HCT116 (cell line): ENCODE data around the gene SEMA3F. TPM values are rescaled to one million over a fixed set of nuclear protein-coding genes. Genes with fewer than 3 reads are reported as not detected.

Experiments used
- ATAC-seq: fragments of 200-7000 bp; cut with Tn5 transposase; 2 replicates; pipeline ENCODE4 v1.9.1; 2020; ENCODE audit warnings: mild to moderate bottlenecking, moderate library complexity
- BruUV-seq: library from RNA; stranded (reverse); fragments of 400-500 nt; replicated peaks from 2 replicates; lab custom pipeline; 2021; lab: Mats Ljungman, UMichigan
- CTCF ChIA-PET: fragments of 300-600 bp; sonication (Branson Sonifier 250); formaldehyde crosslinking; loops from one replicate; lab custom pipeline; 2021; ENCODE audit warnings: antibody characterized with exemption; lab: Charles Lee
- POLR2A ChIA-PET: fragments of 300-600, 350-600 bp; sonication (Branson Sonifier 250); formaldehyde crosslinking; loops from one replicate; lab custom pipeline; 2021; ENCODE audit warnings: antibody characterized with exemption; lab: Charles Lee
- RAD21 ChIA-PET, 2 experiments: fragments of 300-600 bp; sonication (Branson Sonifier 250); formaldehyde crosslinking; loops; one replicate each; lab custom pipeline; 2023; ENCODE audit warnings: low total read pairs in 2 of 2; ENCODE audit not compliant: uncharacterized antibody in 2 of 2, unreplicated experiment in 2 of 2, low non-redundant PET in 1 of 2; lab: Charles Lee
- DNase-seq: peaks from one replicate; pipeline ENCODE4 v3.0.0-alpha.2; 2010; ENCODE audit warnings: low read depth, low spot score
- H2AFZ ChIP-seq: fragments of 200-600 bp; shearing (Covaris generic), sonication (generic); 2 replicates; pipeline ENCODE4 v1.6.1; 2017; ENCODE audit warnings: low read depth, mixed run types, mixed read lengths, antibody characterized with exemption, low read length; ENCODE audit not compliant: poor library complexity, severe bottlenecking
- H3K27ac ChIP-seq: 2 replicates; pipeline ENCODE4 v1.5.1; 2012; ENCODE audit warnings: low read depth, low read length
- H3K27me3 ChIP-seq: fragments of 200-600 bp; sonication (generic); 2 replicates; pipeline ENCODE4 v1.6.1; 2016; ENCODE audit warnings: mixed run types, low read length, mixed read lengths; ENCODE audit not compliant: insufficient read depth
- H3K36me3 ChIP-seq, 2 experiments: fragments of 200-500 bp in 1 of 2; fragments of 200-600 bp in 1 of 2; sonication (Bioruptor generic) in 1 of 2; sonication (generic) in 1 of 2; 2 replicates each; pipeline versions ENCODE4 v1.5.1 to v1.6.1; 2014 to 2016; ENCODE audit warnings: low read length in 2 of 2, inconsistent platforms in 1 of 2, mixed read lengths in 1 of 2, mixed run types in 1 of 2; ENCODE audit not compliant: insufficient read depth in 2 of 2, control insufficient read depth in 1 of 2
- H3K4me1 ChIP-seq, 2 experiments: fragments of 200-600 bp in 1 of 2; sonication (generic) in 1 of 2; 2 replicates each; pipeline versions ENCODE4 v1.5.1 to v1.6.1; 2012 to 2017; ENCODE audit warnings: low read length in 2 of 2, inconsistent platforms in 1 of 2, mild to moderate bottlenecking in 1 of 2, mixed read lengths in 1 of 2, mixed run types in 1 of 2, moderate library complexity in 1 of 2; ENCODE audit not compliant: insufficient read depth in 2 of 2, control insufficient read depth in 1 of 2
- H3K4me2 ChIP-seq: fragments of 200-600 bp; sonication (generic); 2 replicates; pipeline ENCODE4 v1.6.1; 2017; ENCODE audit warnings: mixed run types, low read length, mixed read lengths
- H3K4me3 ChIP-seq, 2 experiments: fragments of 200-600 bp in 1 of 2; sonication (generic) in 1 of 2; replicated peaks in 1 of 2; 2 replicates each; pipeline ENCODE4 v1.5.1; 2011 to 2016; ENCODE audit warnings: low read length in 2 of 2, control low read depth in 1 of 2, low read depth in 1 of 2, mild to moderate bottlenecking in 1 of 2, mixed read lengths in 1 of 2, mixed run types in 1 of 2
- H3K79me2 ChIP-seq: fragments of 200-600 bp; sonication (generic); 2 replicates; pipeline ENCODE4 v1.6.1; 2017; ENCODE audit warnings: mild to moderate bottlenecking, mixed run types, low read length, moderate library complexity, mixed read lengths; ENCODE audit not compliant: insufficient read depth
- H3K9ac ChIP-seq: fragments of 200-600 bp; sonication (generic); 2 replicates; pipeline ENCODE4 v1.6.1; 2016; ENCODE audit warnings: low read length, mixed read lengths
- H3K9me2 ChIP-seq: fragments of 200-600 bp; sonication (generic), shearing (Covaris generic); 2 replicates; pipeline ENCODE4 v1.6.1; 2017; ENCODE audit warnings: mixed run types, mild to moderate bottlenecking, moderate library complexity; ENCODE audit not compliant: insufficient read depth
- H3K9me3 ChIP-seq, 2 experiments: fragments of 200-500 bp in 1 of 2; fragments of 200-600 bp in 1 of 2; sonication (Bioruptor generic) in 1 of 2; sonication (generic) in 1 of 2; 2 replicates each; pipeline ENCODE4 v1.6.1; 2014 to 2017; ENCODE audit warnings: low read length in 2 of 2, mixed read lengths in 2 of 2, inconsistent platforms in 1 of 2, low read depth in 1 of 2, mild to moderate bottlenecking in 1 of 2, mixed run types in 1 of 2, moderate library complexity in 1 of 2; ENCODE audit not compliant: control insufficient read depth in 1 of 2, insufficient read depth in 1 of 2
- H4K20me1 ChIP-seq: fragments of 200-600 bp; sonication (generic), shearing (Covaris generic); 2 replicates; pipeline ENCODE4 v1.6.1; 2017; ENCODE audit warnings: mixed run types, mild to moderate bottlenecking, moderate library complexity; ENCODE audit not compliant: insufficient read depth
- EGR1 ChIP-seq: IDR thresholded peaks from 2 replicates; pipeline ENCODE4 v1.6.1; 2012; ENCODE audit warnings: low read depth
- ELF1 ChIP-seq: IDR thresholded peaks from 2 replicates; pipeline ENCODE4 v1.6.1; 2012; ENCODE audit warnings: low read depth, borderline replicate concordance
- FOSL1 ChIP-seq: IDR thresholded peaks from 2 replicates; pipeline ENCODE4 v1.6.1; 2012; ENCODE audit warnings: low read depth
- JUND ChIP-seq: IDR thresholded peaks from 2 replicates; pipeline ENCODE4 v1.6.1; 2012
- POLR2AphosphoS5 ChIP-seq: IDR thresholded peaks from 2 replicates; pipeline ENCODE4 v1.6.1; 2011; ENCODE audit warnings: mild to moderate bottlenecking, low read depth, low read length, moderate library complexity
- SRF ChIP-seq: IDR thresholded peaks from 2 replicates; pipeline ENCODE4 v1.6.1; 2012; ENCODE audit warnings: low read depth
- YY1 ChIP-seq: IDR thresholded peaks from 2 replicates; pipeline ENCODE4 v1.6.1; 2011; ENCODE audit warnings: low read length, low read depth, moderate library complexity, mild to moderate bottlenecking; ENCODE audit not compliant: insufficient replicate concordance; ENCODE audit errors: extremely low read depth
- ZFX ChIP-seq: fragments of 450-650 bp; IDR thresholded peaks from 2 replicates; pipeline ENCODE4 v1.6.1; 2017
- intact Hi-C: fragments of 100-400 bp; cut with micrococcal nuclease; formaldehyde crosslinking; loops from 2 replicates; pipeline ENCODE4 v1.10.0; 2022
- total RNA-seq: library from RNA; stranded (reverse); gene quantifications from one replicate; pipeline ENCODE4 v1.2.1, GENCODE V29; 2021; ENCODE audit not compliant: unreplicated experiment
- TF ChIP-seq, protein P1 (sequence below): IDR thresholded peaks from 2 replicates; pipeline ENCODE4 v1.6.1; 2011; ENCODE audit warnings: mild to moderate bottlenecking, low read length, moderate library complexity; ENCODE audit not compliant: insufficient replicate concordance; ENCODE audit errors: extremely low read depth
- TF ChIP-seq, protein P2 (sequence below): IDR thresholded peaks from 2 replicates; pipeline ENCODE4 v1.6.1; 2012; ENCODE audit warnings: low read depth
- TF ChIP-seq, protein P3 (sequence below): IDR thresholded peaks from 2 replicates; pipeline ENCODE4 v1.6.1; 2012

The SEMA3F gene
- total RNA-seq, 1 experiment from 2014 or later, result 15.7 TPM

DNA sequence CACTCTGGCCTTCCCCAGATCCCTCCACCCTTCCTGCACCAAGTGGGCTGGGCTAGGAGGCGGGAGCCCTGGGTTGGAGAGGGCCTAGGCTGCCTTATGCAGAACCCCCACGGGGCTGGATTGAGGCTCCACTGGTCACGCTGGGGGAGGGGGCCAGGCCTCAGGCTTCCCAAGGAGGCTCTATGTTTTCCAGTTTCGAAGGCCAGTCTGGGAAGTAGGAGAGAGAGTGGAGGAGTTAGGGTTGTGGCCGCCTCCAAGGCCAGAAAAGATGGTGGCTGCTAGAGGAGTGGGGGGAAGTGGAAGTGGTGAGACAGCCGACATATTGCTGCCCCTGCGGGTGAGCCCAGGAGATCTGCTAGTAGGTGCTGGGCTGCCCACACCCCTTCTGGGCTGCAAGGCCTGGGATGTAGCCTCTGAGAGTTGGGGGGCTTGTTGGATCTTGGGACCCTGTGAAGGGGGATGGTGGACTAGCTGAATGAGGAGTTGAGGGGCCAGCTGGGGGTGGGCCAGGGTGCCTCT is 82.1 kb downstream of the SEMA3F start (continued):
- TF ChIP-seq, protein P1, sequence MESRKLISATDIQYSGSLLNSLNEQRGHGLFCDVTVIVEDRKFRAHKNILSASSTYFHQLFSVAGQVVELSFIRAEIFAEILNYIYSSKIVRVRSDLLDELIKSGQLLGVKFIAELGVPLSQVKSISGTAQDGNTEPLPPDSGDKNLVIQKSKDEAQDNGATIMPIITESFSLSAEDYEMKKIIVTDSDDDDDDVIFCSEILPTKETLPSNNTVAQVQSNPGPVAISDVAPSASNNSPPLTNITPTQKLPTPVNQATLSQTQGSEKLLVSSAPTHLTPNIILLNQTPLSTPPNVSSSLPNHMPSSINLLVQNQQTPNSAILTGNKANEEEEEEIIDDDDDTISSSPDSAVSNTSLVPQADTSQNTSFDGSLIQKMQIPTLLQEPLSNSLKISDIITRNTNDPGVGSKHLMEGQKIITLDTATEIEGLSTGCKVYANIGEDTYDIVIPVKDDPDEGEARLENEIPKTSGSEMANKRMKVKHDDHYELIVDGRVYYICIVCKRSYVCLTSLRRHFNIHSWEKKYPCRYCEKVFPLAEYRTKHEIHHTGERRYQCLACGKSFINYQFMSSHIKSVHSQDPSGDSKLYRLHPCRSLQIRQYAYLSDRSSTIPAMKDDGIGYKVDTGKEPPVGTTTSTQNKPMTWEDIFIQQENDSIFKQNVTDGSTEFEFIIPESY, result no peak
- no peak for TF ChIP-seq ELF1

DNA sequence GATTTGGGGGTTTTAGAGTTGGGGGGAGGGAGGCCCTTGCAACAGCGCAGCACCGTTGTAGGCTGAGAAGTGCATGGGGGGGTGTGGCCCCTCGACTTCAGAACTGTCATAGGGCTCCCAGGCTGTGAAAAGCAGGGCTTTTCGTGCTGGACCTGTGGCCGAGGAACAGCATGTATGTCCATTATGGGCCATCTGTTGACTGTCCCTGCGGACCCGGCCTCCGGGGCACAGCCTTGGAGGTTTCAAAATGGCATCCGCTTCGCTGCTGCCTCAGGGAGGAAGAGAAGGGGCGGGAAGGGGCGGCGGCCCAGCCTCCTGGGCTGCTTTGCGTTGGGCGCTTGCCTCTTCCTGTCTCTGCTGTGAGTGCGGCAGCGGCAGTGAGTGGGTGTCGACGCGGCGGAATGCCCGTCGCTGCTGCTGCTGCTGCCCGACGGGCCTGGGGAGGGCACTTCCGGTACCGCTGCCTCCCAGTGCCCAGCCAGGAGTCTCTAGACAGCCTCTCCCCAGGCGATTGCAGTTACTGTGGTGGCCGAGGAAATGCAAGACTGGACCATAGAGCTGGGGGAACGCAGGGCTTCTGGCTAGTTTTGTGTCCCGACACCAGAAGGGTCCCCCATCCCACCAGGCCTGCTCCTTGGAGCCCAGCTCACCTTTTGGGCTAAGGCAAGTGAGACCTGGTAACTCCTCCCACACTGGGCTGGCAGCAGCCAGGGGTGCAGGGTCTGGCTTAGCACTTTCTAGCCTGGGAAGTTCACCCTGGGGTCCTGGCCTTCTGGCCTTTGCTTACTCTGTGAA is 82.8 kb downstream of the SEMA3F start:
- Histone ChIP-seq H3K36me3 (peaks cover 0 to 5% of the 10 kb centered on the region in 2 experiments; a peak in 1 of 4 replicates), H3K9me2 (no peaks in the 10 kb centered on the region), H3K27me3 (no peaks in the 10 kb centered on the region), H2AFZ (no peak overlapping the region), H3K9ac (peak overlapping the region; percentile 79), H3K27ac (peak overlapping the region; percentile 81), H3K4me2 (peak overlapping the region; percentile 86), H4K20me1 (0 out of 2 replicates have a peak, but pooled peaks cover 4% of the 10 kb centered on the region), H3K4me1 (peaks cover 43 to 59% of the 10 kb centered on the region in 2 experiments), H3K4me3 (peak overlapping the region; percentile 80 to 89), H3K79me2 (peaks cover 67% of the 10 kb centered on the region), H3K9me3 (no peaks in the 10 kb centered on the region)
- ChIA-PET RAD21 (no interaction called here), CTCF (interaction anchor here (0.6 kb wide), 1 partner anchor 9 kb away, joined by 3 read pairs; no protein-coding TSS in a partner anchor), POLR2A (interaction anchor here (0.6 to 3.5 kb wide), 2 partner anchors 9 to 60 kb away, joined by 3 to 34 read pairs; no protein-coding TSS in a partner anchor)
- BruUV-seq, result no TSS peak
- intact Hi-C loops, result no loop called here
- peak; percentile 6; the same call in 1 of the 2 replicates for ATAC-seq
- TF ChIP-seq, protein P2, sequence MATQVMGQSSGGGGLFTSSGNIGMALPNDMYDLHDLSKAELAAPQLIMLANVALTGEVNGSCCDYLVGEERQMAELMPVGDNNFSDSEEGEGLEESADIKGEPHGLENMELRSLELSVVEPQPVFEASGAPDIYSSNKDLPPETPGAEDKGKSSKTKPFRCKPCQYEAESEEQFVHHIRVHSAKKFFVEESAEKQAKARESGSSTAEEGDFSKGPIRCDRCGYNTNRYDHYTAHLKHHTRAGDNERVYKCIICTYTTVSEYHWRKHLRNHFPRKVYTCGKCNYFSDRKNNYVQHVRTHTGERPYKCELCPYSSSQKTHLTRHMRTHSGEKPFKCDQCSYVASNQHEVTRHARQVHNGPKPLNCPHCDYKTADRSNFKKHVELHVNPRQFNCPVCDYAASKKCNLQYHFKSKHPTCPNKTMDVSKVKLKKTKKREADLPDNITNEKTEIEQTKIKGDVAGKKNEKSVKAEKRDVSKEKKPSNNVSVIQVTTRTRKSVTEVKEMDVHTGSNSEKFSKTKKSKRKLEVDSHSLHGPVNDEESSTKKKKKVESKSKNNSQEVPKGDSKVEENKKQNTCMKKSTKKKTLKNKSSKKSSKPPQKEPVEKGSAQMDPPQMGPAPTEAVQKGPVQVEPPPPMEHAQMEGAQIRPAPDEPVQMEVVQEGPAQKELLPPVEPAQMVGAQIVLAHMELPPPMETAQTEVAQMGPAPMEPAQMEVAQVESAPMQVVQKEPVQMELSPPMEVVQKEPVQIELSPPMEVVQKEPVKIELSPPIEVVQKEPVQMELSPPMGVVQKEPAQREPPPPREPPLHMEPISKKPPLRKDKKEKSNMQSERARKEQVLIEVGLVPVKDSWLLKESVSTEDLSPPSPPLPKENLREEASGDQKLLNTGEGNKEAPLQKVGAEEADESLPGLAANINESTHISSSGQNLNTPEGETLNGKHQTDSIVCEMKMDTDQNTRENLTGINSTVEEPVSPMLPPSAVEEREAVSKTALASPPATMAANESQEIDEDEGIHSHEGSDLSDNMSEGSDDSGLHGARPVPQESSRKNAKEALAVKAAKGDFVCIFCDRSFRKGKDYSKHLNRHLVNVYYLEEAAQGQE, result no peak
- TF ChIP-seq POLR2AphosphoS5, result no peak; the same call in 1 of the 2 replicates
- TF ChIP-seq SRF, result no peak
- no peak for TF ChIP-seq ZFX
- TF ChIP-seq, protein P3, sequence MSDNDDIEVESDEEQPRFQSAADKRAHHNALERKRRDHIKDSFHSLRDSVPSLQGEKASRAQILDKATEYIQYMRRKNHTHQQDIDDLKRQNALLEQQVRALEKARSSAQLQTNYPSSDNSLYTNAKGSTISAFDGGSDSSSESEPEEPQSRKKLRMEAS, result no peak
- TF ChIP-seq EGR1, result no peak
- TF ChIP-seq YY1, result peak; percentile 48
- no peak for TF ChIP-seq FOSL1
- no peak for TF ChIP-seq JUND
- no peak for DNase-seq
